Spleen (tissue), 7 donors: ENCODE data around the gene SNX21.

Experiments used
- POLR2A ChIP-seq, 3 donors: fragments of 450-650 bp; IDR thresholded peaks; one replicate each; pipeline ENCODE4 v1.5.1; 2017; ENCODE audit warnings: antibody characterized with exemption in 3 of 3, mild to moderate bottlenecking in 1 of 3
- POLR2AphosphoS5 ChIP-seq, 3 donors: sonication (generic); formaldehyde crosslinking; IDR thresholded peaks; one replicate each; pipeline ENCODE4 v1.5.1; 2017; ENCODE audit warnings: antibody characterized with exemption in 3 of 3
- TF ChIP-seq, protein P1 (sequence below), 11 experiments: fragments of 200-600 bp in 7 of 11; fragments of 450-650 bp in 4 of 11; sonication (generic) in 4 of 11; IDR thresholded peaks in 8 of 11; conservative IDR thresholded peaks in 3 of 11; 1 replicate in 7 of 11; 2 replicates in 4 of 11; pipeline versions ENCODE4 v1.4.0 to v1.8.0; 2016 to 2021; ENCODE audit warnings: antibody characterized with exemption in 11 of 11, inconsistent platforms in 4 of 11, mild to moderate bottlenecking in 1 of 11
- donor health status: DM: no; HTN: no; CAD: no; lungs with moderate emphysema.
- donor health status: DM: no; HTN: no; CAD: no.
- donor health status: DM: no; HTN: no; CAD: no.

DNA sequence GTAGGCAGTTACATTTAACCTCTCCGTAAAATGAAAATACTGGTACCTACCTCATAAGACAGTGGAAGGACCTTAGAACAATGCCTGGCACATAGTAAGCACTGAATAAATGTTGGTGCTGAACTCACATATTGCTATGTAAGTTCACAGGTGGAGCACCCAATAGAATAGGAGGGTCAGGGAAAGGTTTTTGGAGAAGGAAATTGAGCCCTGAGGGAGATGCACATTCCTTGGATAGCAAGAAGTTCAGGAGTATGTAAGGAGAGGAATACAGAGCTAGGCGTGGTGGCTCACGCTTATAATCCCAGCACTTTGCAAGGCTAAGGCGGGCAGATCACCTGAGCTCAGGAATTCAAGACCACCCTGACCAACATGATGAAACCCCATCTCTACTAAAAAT lies 14.1 kb upstream of the SNX21 start:
- TF ChIP-seq, protein P1, sequence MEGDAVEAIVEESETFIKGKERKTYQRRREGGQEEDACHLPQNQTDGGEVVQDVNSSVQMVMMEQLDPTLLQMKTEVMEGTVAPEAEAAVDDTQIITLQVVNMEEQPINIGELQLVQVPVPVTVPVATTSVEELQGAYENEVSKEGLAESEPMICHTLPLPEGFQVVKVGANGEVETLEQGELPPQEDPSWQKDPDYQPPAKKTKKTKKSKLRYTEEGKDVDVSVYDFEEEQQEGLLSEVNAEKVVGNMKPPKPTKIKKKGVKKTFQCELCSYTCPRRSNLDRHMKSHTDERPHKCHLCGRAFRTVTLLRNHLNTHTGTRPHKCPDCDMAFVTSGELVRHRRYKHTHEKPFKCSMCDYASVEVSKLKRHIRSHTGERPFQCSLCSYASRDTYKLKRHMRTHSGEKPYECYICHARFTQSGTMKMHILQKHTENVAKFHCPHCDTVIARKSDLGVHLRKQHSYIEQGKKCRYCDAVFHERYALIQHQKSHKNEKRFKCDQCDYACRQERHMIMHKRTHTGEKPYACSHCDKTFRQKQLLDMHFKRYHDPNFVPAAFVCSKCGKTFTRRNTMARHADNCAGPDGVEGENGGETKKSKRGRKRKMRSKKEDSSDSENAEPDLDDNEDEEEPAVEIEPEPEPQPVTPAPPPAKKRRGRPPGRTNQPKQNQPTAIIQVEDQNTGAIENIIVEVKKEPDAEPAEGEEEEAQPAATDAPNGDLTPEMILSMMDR (IDR thresholded peaks at IDR 0.05 in 8 of 11, conservative IDR thresholded peaks at IDR 0.05 in 3 of 11) = no peak
- TF ChIP-seq POLR2AphosphoS5 (IDR thresholded peaks at IDR 0.05) (no peak), POLR2A (IDR thresholded peaks at IDR 0.05) (no peak)
